CD4-positive, alpha-beta memory T cell (primary cell): Measurements from ENCODE around the gene CDH13. TPM values are rescaled to one million over a fixed set of nuclear protein-coding genes. Genes with fewer than 3 reads are reported as not detected.

ENCODE experiments used
- CTCF ChIA-PET: fragments of 350-600 bp; sonication (Branson Sonifier 250); formaldehyde crosslinking; loops from one replicate; lab custom pipeline; 2021; ENCODE audit warnings: inconsistent platforms; ENCODE audit not compliant: partially characterized antibody; lab: Charles Lee
- POLR2A ChIA-PET: fragments of 350-600 bp; sonication (Branson Sonifier 250); formaldehyde crosslinking; loops from one replicate; lab custom pipeline; 2021; ENCODE audit not compliant: partially characterized antibody; lab: Charles Lee
- DNase-seq, 5 donors: peaks; one replicate each; pipeline versions ENCODE4 v3.0.0 to v3.0.0-alpha.2; 2020 to 2022; ENCODE audit warnings: mixed read lengths in 1 of 5
- H3K27ac ChIP-seq: one replicate; pipeline ENCODE4 v1.7.0; 2013; ENCODE audit warnings: low read depth, low read length
- H3K27me3 ChIP-seq: 2 replicates; pipeline ENCODE4 v1.7.0; 2013; ENCODE audit warnings: mild to moderate bottlenecking, low read length, moderate library complexity; ENCODE audit not compliant: insufficient read depth
- H3K36me3 ChIP-seq: 2 replicates; pipeline ENCODE4 v1.7.0; 2013; ENCODE audit warnings: mild to moderate bottlenecking, low read length, moderate library complexity; ENCODE audit not compliant: insufficient read depth
- H3K4me1 ChIP-seq: 2 replicates; pipeline ENCODE4 v1.7.0; 2013; ENCODE audit warnings: mild to moderate bottlenecking, low read length, moderate library complexity; ENCODE audit not compliant: insufficient read depth
- H3K4me3 ChIP-seq, 2 donors: one replicate each; pipeline ENCODE4 v1.7.0; 2013; ENCODE audit warnings: low read length in 2 of 2, mild to moderate bottlenecking in 1 of 2
- H3K9me3 ChIP-seq, 2 donors: one replicate each; pipeline ENCODE4 v1.7.0; 2013; ENCODE audit warnings: low read length in 2 of 2, control low read depth in 1 of 2; ENCODE audit not compliant: control insufficient read depth in 1 of 2
- H3K27ac Mint-ChIP-seq, 7 donors: one replicate each; pipeline ENCODE4 v1.8.0; 2020 to 2021; ENCODE audit warnings: mixed read lengths in 7 of 7, mild to moderate bottlenecking in 6 of 7, inconsistent platforms in 3 of 7, moderate library complexity in 3 of 7
- H3K27me3 Mint-ChIP-seq, 2 donors: one replicate each; pipeline ENCODE4 v1.8.0; 2020 to 2021; ENCODE audit warnings: mixed read lengths in 2 of 2
- H3K36me3 Mint-ChIP-seq, 2 donors: one replicate each; pipeline ENCODE4 v1.8.0; 2020 to 2021; ENCODE audit warnings: mixed read lengths in 2 of 2, inconsistent platforms in 1 of 2, mild to moderate bottlenecking in 1 of 2
- H3K4me1 Mint-ChIP-seq, 4 donors: one replicate each; pipeline ENCODE4 v1.8.0; 2020 to 2021; ENCODE audit warnings: mixed read lengths in 4 of 4, mild to moderate bottlenecking in 1 of 4
- H3K4me3 Mint-ChIP-seq, 8 donors: one replicate each; pipeline ENCODE4 v1.8.0; 2020 to 2021; ENCODE audit warnings: mixed read lengths in 8 of 8, mild to moderate bottlenecking in 7 of 8, moderate library complexity in 6 of 8, inconsistent platforms in 3 of 8
- H3K9me3 Mint-ChIP-seq, 8 donors: one replicate each; pipeline ENCODE4 v1.8.0; 2020 to 2021; ENCODE audit warnings: mixed read lengths in 8 of 8, mild to moderate bottlenecking in 5 of 8, inconsistent platforms in 3 of 8, moderate library complexity in 1 of 8
- intact Hi-C: fragments of 100-400 bp; cut with micrococcal nuclease; formaldehyde crosslinking; loops from one replicate; pipeline ENCODE4 v1.15.1; 2023
- microRNA-seq: library from miRNA; unstranded; fragments of <30 nt; microRNA quantifications from one replicate; pipeline ENCODE4 v1.2.0, GENCODE V29; 2021; ENCODE audit warnings: borderline replicate concordance, borderline number of aligned reads, borderline microRNAs expressed, mixed read lengths
- polyA plus RNA-seq, 2 donors: library from polyadenylated mRNA; unstranded; fragments of 300-500 nt; fragmentation: Illumina TruSeq; gene quantifications; one replicate each; pipeline ENCODE4 v1.2.3, GENCODE V29; 2021
- total RNA-seq, 2 experiments: library from RNA; stranded (reverse); gene quantifications; one replicate each; pipeline ENCODE4 v1.2.3, GENCODE V29; 2021

The CDH13 gene
- total and polyA plus RNA-seq, 4 experiments from 2014 or later: not detected

GRCh38 chr16:83845263-83845662, 1218.5 kb downstream of the CDH13 start:
- no peaks in the 10 kb centered on the region for H3K27me3 Mint-ChIP-seq
- DNase-seq: no peak
- ChIA-PET POLR2A (no interaction called here), CTCF (no interaction called here)
- Histone ChIP-seq H3K27ac (no peak overlapping the region), H3K27me3 (no peaks in the 10 kb centered on the region), H3K4me1 (no peaks in the 10 kb centered on the region), H3K4me3 (no peak overlapping the region), H3K36me3 (no peaks in the 10 kb centered on the region), H3K9me3 (no peaks in the 10 kb centered on the region)
- intact Hi-C loops: no loop called here
- H3K9me3 Mint-ChIP-seq: peaks cover 0 to 1% (median 0%) of the 10 kb centered on the region in 8 donors
- H3K27ac Mint-ChIP-seq: no peak overlapping the region
- H3K36me3 Mint-ChIP-seq: no peaks in the 10 kb centered on the region
- H3K4me3 Mint-ChIP-seq: no peak overlapping the region
- H3K4me1 Mint-ChIP-seq: no peaks in the 10 kb centered on the region

- intact Hi-C loops: no loop called here
- CTCF ChIA-PET: interaction anchor here (1.6 kb wide), 1 partner anchor 339 kb away, joined by 5 read pairs; the partner anchor contains the start of gene TAF1C
These were observed 1220.8 kb downstream of the CDH13 start for GRCh38 chr16:83847371-83848225.

DNA sequence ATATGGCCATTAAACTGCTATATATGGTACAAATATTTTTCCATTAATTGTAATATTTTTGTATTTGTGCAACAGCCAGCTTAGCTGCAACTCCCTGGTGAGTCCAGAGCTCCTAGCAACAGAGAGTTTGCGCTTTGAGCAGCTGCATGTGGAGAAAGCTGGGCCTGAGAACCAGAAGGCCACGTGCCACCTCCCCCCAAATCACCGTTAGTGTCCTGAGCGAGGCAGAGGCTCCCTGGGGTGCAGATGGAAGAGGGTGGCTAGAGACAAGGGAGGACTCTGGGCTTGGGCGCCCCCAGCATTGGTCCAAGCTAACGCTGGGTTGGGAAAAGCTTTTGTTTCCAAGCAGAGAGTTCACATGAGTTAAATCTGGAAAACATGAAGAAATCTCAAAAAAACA, 1222.7 kb downstream of the CDH13 start:
- Histone ChIP-seq H3K36me3 (no peaks in the 10 kb centered on the region), H3K4me3 (no peak overlapping the region), H3K4me1 (no peaks in the 10 kb centered on the region), H3K9me3 (no peaks in the 10 kb centered on the region), H3K27ac (no peak overlapping the region), H3K27me3 (no peaks in the 10 kb centered on the region)
- peaks cover 0 to 1% (median 0%) of the 10 kb centered on the region in 8 donors for H3K9me3 Mint-ChIP-seq
- intact Hi-C loops: no loop called here
- H3K27ac Mint-ChIP-seq: no peak overlapping the region
- POLR2A ChIA-PET: no interaction called here
- CTCF ChIA-PET: no interaction called here
- peaks cover 4 to 8% of the 10 kb centered on the region in 2 donors for H3K27me3 Mint-ChIP-seq
- no peak overlapping the region for H3K4me3 Mint-ChIP-seq
- DNase-seq: no peak
- H3K4me1 Mint-ChIP-seq: no peaks in the 10 kb centered on the region
- H3K36me3 Mint-ChIP-seq: no peaks in the 10 kb centered on the region

More at GRCh38 chr16:83847371-83848225, 1220.8 kb downstream of the CDH13 start:
- no peak overlapping the region for H3K27ac ChIP-seq
- Mint-ChIP-seq H3K9me3 (peaks cover 0 to 1% (median 0%) of the 10 kb centered on the region in 8 donors), H3K4me3 (no peak overlapping the region), H3K4me1 (no peaks in the 10 kb centered on the region), H3K27ac (no peak overlapping the region), H3K36me3 (no peaks in the 10 kb centered on the region), H3K27me3 (peaks cover under 1 to 6% of the 10 kb centered on the region in 2 donors)
- H3K36me3 ChIP-seq: no peaks in the 10 kb centered on the region
- H3K4me1 ChIP-seq: no peaks in the 10 kb centered on the region
- H3K27me3 ChIP-seq: no peaks in the 10 kb centered on the region
- DNase-seq: no peak
- POLR2A ChIA-PET: no interaction called here
- no peak overlapping the region for H3K4me3 ChIP-seq
- H3K9me3 ChIP-seq: no peaks in the 10 kb centered on the region

Small RNA genes within 50 kb of the gene (microRNA-seq; reads per million reads assigned to microRNA genes)
- gene MIR3182 (not detected), gene MIR8058 (not detected)
